ENCODE data around the gene CUX1. TPM values are rescaled to one million over a fixed set of nuclear protein-coding genes. Genes with fewer than 3 reads are reported as not detected.

The CUX1 gene
- total and polyA plus RNA-seq, 2 of the 13 experiments (the other 11 are each of a cell fraction or from before 2014, with no cell fraction given), result 13.7 to 14.9 TPM

- no peak for TF ChIP-seq HMGA1 (CRISPR knock-in tag; conservative IDR thresholded peaks at IDR 0.05)
- TF ChIP-seq PRMT3 (CRISPR knock-in tag; IDR thresholded peaks at IDR 0.05; ENCODE audit: borderline replicate concordance, low read depth), result no peak
- peak; percentile 22 for TF ChIP-seq RBM22 (optimal IDR thresholded peaks at IDR 0.05; ENCODE audit: low read length)
- Histone ChIP-seq H3K4me1 (ENCODE audit: insufficient read depth, low read length) (peaks cover 3% of the 10 kb centered on the region), H3K27me3 (ENCODE audit: control insufficient read depth in 1 of 2, insufficient read depth in 2 of 2, low read length in 2 of 2) (no peaks in the 10 kb centered on the region), H3K9ac (ENCODE audit: insufficient read depth, low read depth, low read length) (no peak overlapping the region), H3K27ac (ENCODE audit: extremely low read length, insufficient read depth, low read length) (no peak overlapping the region), H3K4me2 (ENCODE audit: low read depth, low read length) (no peak overlapping the region), H3K4me3 (replicated peaks in 1 of 3; ENCODE audit: insufficient read depth in 1 of 3, low read depth in 2 of 3, low read length in 3 of 3) (no peak overlapping the region), H3K9me3 (ENCODE audit: low read length) (no peaks in the 10 kb centered on the region), H3K36me3 (replicated peaks in 1 of 2; ENCODE audit: control insufficient read depth in 1 of 2, insufficient read depth in 2 of 2, low read length in 2 of 2) (peaks cover 8 to 35% of the 10 kb centered on the region in 2 experiments), H4K20me1 (ENCODE audit: insufficient read depth, low read length) (no peaks in the 10 kb centered on the region; the same call in 1 of the 2 replicates), H2AFZ (ENCODE audit: low read length) (no peak overlapping the region), H3K79me2 (ENCODE audit: insufficient read depth, low read length) (no peaks in the 10 kb centered on the region)
- ChIA-PET POLR2A (no interaction called here), CTCF (ENCODE audit: low intra/inter-chr PET ratio, low total read pairs) (no interaction called here)
- 96% methylated on average over 13 of the region's 14 CpGs for WGBS (ENCODE audit: low lambda C conversion rate)
- no peak for ATAC-seq
- intact Hi-C loops (cut with micrococcal nuclease; ENCODE audit: unreplicated experiment), result no loop called here
- BruUV-seq (replicated peaks), result no TSS peak
- DNase-seq (ENCODE audit: low spot score), result no peak
- FAIRE-seq, result no peak
- in situ Hi-C loops (cut with HindIII; ENCODE audit: extremely low pct_ligation_motif_present, low pct_unique_long_range_greater_than_20kb), result no loop called here
Observed at GRCh38 chr7:102073931-102074880, 256.8 kb downstream of the CUX1 start.

DNA sequence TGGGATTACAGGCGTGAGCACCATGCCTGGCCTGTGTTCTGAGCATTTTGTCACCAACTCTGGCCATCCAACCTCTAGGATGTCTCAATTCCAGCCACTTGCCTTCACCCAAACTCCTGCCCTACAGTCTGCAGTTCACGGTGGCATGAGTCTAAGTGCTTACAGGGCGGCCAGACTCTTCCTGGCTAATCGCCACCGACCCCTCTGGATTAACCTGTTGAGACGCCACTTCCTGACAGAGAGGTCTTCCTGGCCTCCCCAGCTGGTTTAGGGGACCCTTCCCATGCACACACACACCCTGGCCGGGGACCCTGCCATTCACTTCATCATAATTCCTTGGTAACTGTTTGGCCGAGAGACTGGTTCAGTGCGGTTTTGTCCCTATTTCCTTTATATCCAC lies 257.7 kb downstream of the CUX1 start:
- DNase-seq (ENCODE audit: low spot score), result no peak
- ChIA-PET CTCF (ENCODE audit: low intra/inter-chr PET ratio, low total read pairs) (no interaction called here), POLR2A (no interaction called here)
- H3K9me3 ChIP-seq (ENCODE audit: low read length), result no peaks in the 10 kb centered on the region
- no peaks in the 10 kb centered on the region for H3K27me3 ChIP-seq (ENCODE audit: control insufficient read depth in 1 of 2, insufficient read depth in 2 of 2, low read length in 2 of 2)
- no TSS peak for BruUV-seq (replicated peaks)
- peaks cover 8 to 35% of the 10 kb centered on the region in 2 experiments for H3K36me3 ChIP-seq (replicated peaks in 1 of 2; ENCODE audit: control insufficient read depth in 1 of 2, insufficient read depth in 2 of 2, low read length in 2 of 2)
- H3K79me2 ChIP-seq (ENCODE audit: insufficient read depth, low read length), result no peaks in the 10 kb centered on the region
- WGBS (ENCODE audit: low lambda C conversion rate), result 100% methylated on average over 9 of the region's 9 CpGs
- no peak overlapping the region for H3K4me3 ChIP-seq (replicated peaks in 1 of 3; ENCODE audit: insufficient read depth in 1 of 3, low read depth in 2 of 3, low read length in 3 of 3)
- in situ Hi-C loops (cut with HindIII; ENCODE audit: extremely low pct_ligation_motif_present, low pct_unique_long_range_greater_than_20kb) (no loop called here), intact Hi-C loops (cut with micrococcal nuclease; ENCODE audit: unreplicated experiment) (no loop called here)
- TF ChIP-seq, protein P1, sequence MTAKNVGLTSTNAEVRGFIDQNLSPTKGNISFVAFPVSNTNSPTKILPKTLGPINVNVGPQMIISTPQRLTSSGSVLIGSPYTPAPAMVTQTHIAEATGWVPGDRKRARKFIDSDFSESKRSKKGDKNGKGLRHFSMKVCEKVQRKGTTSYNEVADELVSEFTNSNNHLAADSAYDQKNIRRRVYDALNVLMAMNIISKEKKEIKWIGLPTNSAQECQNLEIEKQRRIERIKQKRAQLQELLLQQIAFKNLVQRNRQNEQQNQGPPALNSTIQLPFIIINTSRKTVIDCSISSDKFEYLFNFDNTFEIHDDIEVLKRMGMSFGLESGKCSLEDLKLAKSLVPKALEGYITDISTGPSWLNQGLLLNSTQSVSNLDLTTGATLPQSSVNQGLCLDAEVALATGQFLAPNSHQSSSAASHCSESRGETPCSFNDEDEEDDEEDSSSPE (CRISPR knock-in tag; IDR thresholded peaks at IDR 0.05), result no peak
- TF ChIP-seq POLR2A (IDR thresholded peaks at IDR 0.05; ENCODE audit: insufficient read depth in 1 of 2, low read depth in 2 of 2, low read length in 2 of 2), result no peak
- TF ChIP-seq SP5 (CRISPR knock-in tag; IDR thresholded peaks at IDR 0.05; ENCODE audit: borderline replicate concordance, low read depth), result no peak
- no peak for TF ChIP-seq ELF1 (CRISPR knock-in tag; IDR thresholded peaks at IDR 0.05)
- TF ChIP-seq ATF3 (CRISPR knock-in tag; IDR thresholded peaks at IDR 0.05), result no peak
- TF ChIP-seq ZNF546 (CRISPR knock-in tag; conservative IDR thresholded peaks at IDR 0.05), result no peak
- TF ChIP-seq ZNF75D (CRISPR knock-in tag; IDR thresholded peaks at IDR 0.05; ENCODE audit: borderline replicate concordance), result no peak
- no peak overlapping the region for H3K27ac ChIP-seq (ENCODE audit: extremely low read length, insufficient read depth, low read length)
- H2AFZ ChIP-seq (ENCODE audit: low read length), result no peak overlapping the region
- FAIRE-seq, result no peak
- no peaks in the 10 kb centered on the region; the same call in 1 of the 2 replicates for H4K20me1 ChIP-seq (ENCODE audit: insufficient read depth, low read length)
- H3K9ac ChIP-seq (ENCODE audit: insufficient read depth, low read depth, low read length), result no peak overlapping the region
- H3K4me2 ChIP-seq (ENCODE audit: low read depth, low read length), result no peak overlapping the region
- no peak for ATAC-seq
- H3K4me1 ChIP-seq (ENCODE audit: insufficient read depth, low read length), result peaks cover 12% of the 10 kb centered on the region
